ENCODE results near the gene ARNT2.
"Not testable (repeated sequence)": the region's sequence is repeated elsewhere in the genome, so short reads cannot be mapped to it uniquely, and the experiment has no call there.

The ARNT2 gene

DNA sequence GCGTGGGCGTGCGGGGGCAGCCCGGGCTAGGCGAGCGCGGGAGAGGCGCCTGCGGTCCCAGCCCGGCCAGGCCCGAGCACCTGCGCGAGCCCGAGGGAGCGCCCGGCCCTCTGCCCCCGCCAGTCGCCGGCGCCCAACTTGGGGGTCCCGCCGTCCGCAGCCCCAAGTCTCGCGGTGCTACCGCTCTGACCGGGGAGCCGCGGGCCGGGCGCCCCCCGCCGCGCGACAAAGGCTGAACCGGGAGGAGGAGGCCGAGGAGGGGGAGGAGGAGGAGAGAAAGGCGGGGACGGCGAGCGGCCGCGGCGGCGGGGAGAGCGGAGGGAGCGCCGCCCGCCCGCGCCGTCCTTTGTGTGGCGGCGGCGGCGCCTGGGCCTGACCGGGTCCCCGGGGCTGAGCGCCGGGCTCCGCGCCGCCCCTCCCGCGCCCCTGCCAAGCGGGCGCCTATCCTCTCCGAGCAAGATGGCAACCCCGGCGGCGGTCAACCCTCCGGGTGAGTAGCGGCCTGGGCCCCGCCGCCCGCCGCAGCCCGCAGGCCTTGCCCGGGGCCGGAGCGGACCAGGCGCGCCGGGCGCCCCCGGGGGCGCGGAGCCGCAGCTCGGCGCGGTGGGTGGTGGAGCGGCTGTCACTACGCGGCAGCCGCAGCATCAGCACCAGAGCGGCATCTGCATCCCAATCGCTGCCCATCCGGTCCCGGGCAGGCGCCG is at the start of gene ARNT2:
ARNT2 (plus strand) TSS at position 326 of the 704 bp plus-strand sequence; CDS start at position 460, 134 bp downstream.
- Mint-ChIP-seq H3K36me3 (no peaks in the 10 kb centered on the region), H3K27me3 (peaks cover 27% of the 10 kb centered on the region), H3K9me3 (no peaks in the 10 kb centered on the region), H3K27ac (no peak within 1 kb of the TSS), H3K4me3 (no peak within 1 kb of the TSS), H3K4me1 (no peaks in the 10 kb centered on the region)
- ATAC-seq (ENCODE audit: low read depth) (no peak), DNase-seq (ENCODE audit: low spot score in 2 of 2) (no peak)

DNA sequence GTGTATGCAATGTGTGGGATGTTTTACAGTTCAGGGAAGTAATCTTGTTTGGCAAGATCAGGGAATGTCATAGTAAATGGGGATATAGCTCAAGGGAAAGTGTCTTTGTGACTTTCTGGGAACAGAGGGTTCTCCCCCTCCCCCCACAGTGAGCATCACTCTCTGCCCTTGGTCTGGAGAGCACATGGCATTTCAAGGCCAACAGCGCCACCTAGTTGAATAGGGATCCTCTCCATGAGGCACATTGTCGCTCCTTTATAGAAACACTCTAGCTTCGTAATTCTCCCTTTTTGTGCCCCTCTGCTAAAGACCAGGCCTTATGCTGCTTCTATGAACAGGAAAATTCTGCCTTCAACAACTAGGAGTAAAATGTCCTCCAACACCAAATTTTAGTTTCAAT is 37.1 kb upstream of the ARNT2 start:
- Mint-ChIP-seq H3K4me3 (no peak overlapping the region), H3K36me3 (no peaks in the 10 kb centered on the region), H3K27me3 (peaks cover 9% of the 10 kb centered on the region), H3K9me3 (peaks cover 10% of the 10 kb centered on the region), H3K4me1 (no peaks in the 10 kb centered on the region), H3K27ac (no peak overlapping the region)
- ATAC-seq (ENCODE audit: low read depth) = no peak
- no peak for DNase-seq (ENCODE audit: low spot score in 2 of 2)

DNA sequence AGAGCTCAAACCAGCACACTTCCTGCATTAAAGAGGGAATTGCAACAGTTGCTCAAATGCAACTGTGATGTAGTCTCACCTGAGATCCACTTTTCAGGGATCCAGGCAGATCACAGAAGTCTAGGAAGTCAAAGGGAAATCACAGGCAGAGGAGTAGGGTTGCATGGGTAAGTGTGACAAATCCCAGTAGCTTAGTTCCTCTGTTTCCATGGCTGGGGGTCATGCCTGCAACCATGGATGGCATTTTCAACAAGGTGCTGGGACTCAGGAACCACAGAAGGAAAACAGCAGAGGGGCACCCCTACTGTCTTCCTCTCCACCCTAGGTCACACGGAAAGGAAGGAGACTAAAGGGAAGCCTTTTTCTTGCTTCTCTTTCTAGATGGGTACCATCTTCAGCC is 36.5 kb upstream of the ARNT2 start:
- Mint-ChIP-seq H3K9me3 (peaks cover 10% of the 10 kb centered on the region), H3K4me3 (no peak overlapping the region), H3K27ac (no peak overlapping the region), H3K36me3 (no peaks in the 10 kb centered on the region), H3K27me3 (peaks cover 8% of the 10 kb centered on the region), H3K4me1 (no peaks in the 10 kb centered on the region)
- ATAC-seq (ENCODE audit: low read depth) (no peak), DNase-seq (ENCODE audit: low spot score in 2 of 2) (no peak)

DNA sequence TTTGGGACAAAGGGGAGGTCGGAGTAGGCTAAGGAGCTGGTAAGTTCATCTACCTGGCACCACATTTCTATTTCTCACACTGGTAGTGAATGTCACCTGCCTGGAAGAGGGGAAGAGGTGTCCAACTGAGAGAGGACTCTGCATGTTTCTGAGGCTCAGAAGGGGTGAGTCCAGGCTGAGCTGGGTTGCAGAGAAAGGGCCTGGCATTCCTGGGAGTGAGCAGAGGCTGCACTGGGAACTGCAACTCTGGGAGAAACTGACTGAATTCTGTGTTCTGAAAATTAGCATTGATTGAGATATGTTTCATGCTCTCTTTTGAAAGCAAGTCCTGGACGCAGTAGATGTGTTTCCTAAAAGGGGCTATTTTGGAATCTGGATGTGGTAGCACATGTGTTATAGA is 32.3 kb upstream of the ARNT2 start:
- H3K4me1 Mint-ChIP-seq = no peaks in the 10 kb centered on the region
- H3K27ac Mint-ChIP-seq = no peak overlapping the region
- no peak for DNase-seq (ENCODE audit: low spot score in 2 of 2)
- no peak for ATAC-seq (ENCODE audit: low read depth)
- H3K27me3 Mint-ChIP-seq = peaks cover 11% of the 10 kb centered on the region
- peaks cover 7% of the 10 kb centered on the region for H3K9me3 Mint-ChIP-seq
- H3K4me3 Mint-ChIP-seq = no peak overlapping the region
- H3K36me3 Mint-ChIP-seq = no peaks in the 10 kb centered on the region

- no peaks in the 10 kb centered on the region for H3K4me1 Mint-ChIP-seq
- H3K9me3 Mint-ChIP-seq = no peaks in the 10 kb centered on the region
- ATAC-seq (ENCODE audit: low read depth) (no peak), DNase-seq (ENCODE audit: low spot score in 2 of 2) (no peak)
- no peak overlapping the region for H3K27ac Mint-ChIP-seq
- no peaks in the 10 kb centered on the region for H3K36me3 Mint-ChIP-seq
- H3K27me3 Mint-ChIP-seq = peaks cover 23% of the 10 kb centered on the region
- H3K4me3 Mint-ChIP-seq = no peak overlapping the region
These were observed 29.7 kb upstream of the ARNT2 start for GRCh38 chr15:80374441-80374840.

DNA sequence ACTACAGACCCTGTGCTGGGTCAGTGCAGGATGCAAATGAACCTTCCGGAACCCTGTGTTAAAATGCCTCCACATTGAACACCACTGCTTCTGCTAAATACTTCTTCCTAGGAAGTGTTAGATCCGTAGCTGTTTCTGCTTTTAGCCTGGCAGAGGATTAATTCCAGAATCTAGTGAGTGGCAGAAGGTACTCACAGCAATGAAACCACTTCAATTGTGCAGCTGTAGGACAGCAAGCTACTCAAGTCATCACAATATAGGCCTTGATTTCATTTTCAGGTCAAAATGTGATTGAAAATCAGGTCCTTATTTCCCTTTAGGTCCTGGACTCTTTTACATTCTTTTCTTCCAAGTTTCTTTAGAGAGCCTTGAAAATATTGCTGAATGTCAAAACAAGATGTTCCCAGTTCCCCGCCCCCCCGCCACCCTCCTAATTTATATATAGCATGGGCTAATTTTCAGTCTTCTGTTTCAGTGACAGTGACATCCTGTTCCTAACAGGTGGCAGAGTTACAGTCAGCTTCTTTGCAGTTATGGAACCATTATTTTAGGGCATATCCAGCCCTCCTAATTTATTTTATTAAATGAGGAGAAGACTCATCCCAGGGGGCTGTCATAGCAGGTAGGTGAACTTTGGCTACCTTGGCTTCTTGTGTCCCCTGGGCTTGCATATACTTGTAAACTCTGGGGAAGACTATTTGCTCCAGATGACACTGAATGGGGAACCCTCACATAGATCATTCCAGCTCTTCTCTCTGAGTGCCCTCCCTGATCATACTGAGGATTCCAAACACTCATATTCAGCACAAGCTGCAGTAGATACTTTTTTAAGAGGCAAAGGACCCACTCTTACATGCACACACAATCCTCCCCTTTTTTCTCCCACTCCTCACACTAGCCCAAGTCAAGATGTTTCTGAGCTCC is 28.0 kb upstream of the ARNT2 start:
- Mint-ChIP-seq H3K9me3 (no peaks in the 10 kb centered on the region), H3K27ac (no peak overlapping the region), H3K4me3 (no peak overlapping the region), H3K4me1 (no peaks in the 10 kb centered on the region), H3K27me3 (peaks cover 27% of the 10 kb centered on the region), H3K36me3 (no peaks in the 10 kb centered on the region)
- ATAC-seq (ENCODE audit: low read depth) (no peak), DNase-seq (ENCODE audit: low spot score in 2 of 2) (no peak)

GRCh38 chr15:80379693-80380092 is 24.5 kb upstream of the ARNT2 start:
- Mint-ChIP-seq H3K9me3 (no peaks in the 10 kb centered on the region), H3K36me3 (no peaks in the 10 kb centered on the region), H3K4me3 (no peak overlapping the region), H3K27me3 (peaks cover 19% of the 10 kb centered on the region), H3K27ac (no peak overlapping the region), H3K4me1 (no peaks in the 10 kb centered on the region)
- DNase-seq (ENCODE audit: low spot score in 2 of 2) (no peak), ATAC-seq (ENCODE audit: low read depth) (no peak)

DNA sequence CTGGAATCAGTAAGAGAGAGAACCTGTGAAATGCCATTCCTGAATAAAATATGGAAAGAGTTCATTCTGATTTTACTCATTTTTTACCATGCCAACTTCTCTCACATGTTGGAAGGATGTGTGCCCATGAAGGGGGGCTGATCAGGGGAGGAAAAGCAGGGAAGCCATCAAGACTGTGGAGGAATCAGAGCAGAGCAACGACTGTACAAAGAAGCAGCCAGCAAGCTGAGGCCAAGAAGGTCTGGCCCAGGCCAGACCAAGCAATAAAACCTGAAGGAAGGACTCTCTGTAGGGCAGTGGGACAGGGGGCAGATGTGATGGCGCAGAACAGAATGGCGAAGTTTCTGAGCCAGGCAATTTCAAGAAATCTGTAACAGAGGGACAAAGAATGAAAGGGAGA is 24.0 kb upstream of the ARNT2 start:
- Mint-ChIP-seq H3K27me3 (peaks cover 19% of the 10 kb centered on the region), H3K4me3 (no peak overlapping the region)

GRCh38 chr15:80382285-80382684 is 21.9 kb upstream of the ARNT2 start:
- DNase-seq (ENCODE audit: low spot score in 2 of 2) = no peak
- Mint-ChIP-seq H3K27ac (no peak overlapping the region), H3K36me3 (no peaks in the 10 kb centered on the region), H3K4me3 (no peak overlapping the region), H3K4me1 (no peaks in the 10 kb centered on the region), H3K27me3 (peaks cover 17% of the 10 kb centered on the region), H3K9me3 (no peaks in the 10 kb centered on the region)
- ATAC-seq (ENCODE audit: low read depth) = no peak

More for the DNA sequence above, 24.0 kb upstream of the ARNT2 start:
- ATAC-seq (ENCODE audit: low read depth) (no peak), DNase-seq (ENCODE audit: low spot score in 2 of 2) (no peak)
- H3K4me1 Mint-ChIP-seq = no peaks in the 10 kb centered on the region
- H3K36me3 Mint-ChIP-seq = no peaks in the 10 kb centered on the region
- no peaks in the 10 kb centered on the region for H3K9me3 Mint-ChIP-seq
- no peak overlapping the region for H3K27ac Mint-ChIP-seq

DNA sequence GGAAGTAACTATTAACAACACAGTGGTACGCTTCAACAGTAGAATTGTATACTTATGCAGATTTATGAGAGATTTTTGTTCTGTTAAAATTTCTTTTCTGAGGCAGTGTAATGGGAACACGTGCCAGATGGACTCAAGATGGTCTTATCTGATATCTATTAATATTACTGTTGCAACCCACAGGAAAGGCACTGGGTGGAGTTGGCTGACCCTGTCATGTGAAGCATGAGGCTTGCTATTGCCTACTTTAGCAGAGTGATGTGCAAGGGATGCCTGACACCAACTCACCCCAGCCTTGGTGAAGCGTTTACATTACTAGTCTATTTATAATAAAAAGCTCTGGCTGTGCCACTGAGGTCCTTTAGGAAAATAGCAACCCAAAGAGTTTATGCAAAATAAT is 19.8 kb upstream of the ARNT2 start:
- ATAC-seq (ENCODE audit: low read depth) = no peak
- H3K9me3 Mint-ChIP-seq = no peaks in the 10 kb centered on the region
- H3K4me1 Mint-ChIP-seq = no peaks in the 10 kb centered on the region
- no peak overlapping the region for H3K27ac Mint-ChIP-seq
- H3K4me3 Mint-ChIP-seq = no peak overlapping the region
- no peaks in the 10 kb centered on the region for H3K36me3 Mint-ChIP-seq
- H3K27me3 Mint-ChIP-seq = peaks cover 7% of the 10 kb centered on the region
- DNase-seq (ENCODE audit: low spot score in 2 of 2) = no peak

DNA sequence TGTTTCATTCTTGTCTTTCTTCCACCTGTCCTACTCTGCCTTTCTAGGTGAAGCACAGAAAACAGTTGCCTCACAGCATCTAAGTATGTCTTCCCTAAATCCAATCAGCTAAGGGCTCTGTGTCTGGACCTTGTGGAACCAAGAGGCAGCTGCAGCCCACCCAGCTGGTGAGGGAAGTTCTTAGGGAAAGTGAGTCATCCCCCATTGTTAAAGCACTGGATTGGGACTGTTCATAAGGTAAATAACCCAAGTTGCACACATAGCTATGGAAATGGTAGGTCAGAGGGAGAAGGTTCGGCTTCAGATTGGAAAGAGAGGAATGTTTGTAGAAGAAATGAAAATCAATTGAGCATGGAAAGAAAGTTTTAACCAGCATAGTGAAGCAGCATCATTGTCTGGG is 18.0 kb upstream of the ARNT2 start:
- Mint-ChIP-seq H3K27me3 (peaks cover 3% of the 10 kb centered on the region), H3K4me3 (no peak overlapping the region)
- ATAC-seq (ENCODE audit: low read depth) = no peak

GRCh38 chr15:80388326-80388725 is 15.9 kb upstream of the ARNT2 start:
- no peak for ATAC-seq (ENCODE audit: low read depth)
- Mint-ChIP-seq H3K27me3 (peaks cover 3% of the 10 kb centered on the region), H3K4me3 (no peak overlapping the region), H3K27ac (no peak overlapping the region), H3K4me1 (no peaks in the 10 kb centered on the region), H3K9me3 (no peaks in the 10 kb centered on the region), H3K36me3 (no peaks in the 10 kb centered on the region)
- DNase-seq (ENCODE audit: low spot score in 2 of 2) = no peak

More for the DNA sequence above, 18.0 kb upstream of the ARNT2 start:
- no peaks in the 10 kb centered on the region for H3K4me1 Mint-ChIP-seq
- no peaks in the 10 kb centered on the region for H3K36me3 Mint-ChIP-seq
- DNase-seq (ENCODE audit: low spot score in 2 of 2) = no peak
- H3K27ac Mint-ChIP-seq = no peak overlapping the region
- no peaks in the 10 kb centered on the region for H3K9me3 Mint-ChIP-seq

- Mint-ChIP-seq H3K36me3 (no peaks in the 10 kb centered on the region), H3K27ac (no peak overlapping the region), H3K27me3 (peaks cover 3% of the 10 kb centered on the region), H3K4me1 (no peaks in the 10 kb centered on the region), H3K4me3 (no peak overlapping the region), H3K9me3 (no peaks in the 10 kb centered on the region)
- ATAC-seq (ENCODE audit: low read depth) = no peak
- DNase-seq (ENCODE audit: low spot score in 2 of 2) = no peak
These were observed 14.8 kb upstream of the ARNT2 start for GRCh38 chr15:80389370-80389769.

DNA sequence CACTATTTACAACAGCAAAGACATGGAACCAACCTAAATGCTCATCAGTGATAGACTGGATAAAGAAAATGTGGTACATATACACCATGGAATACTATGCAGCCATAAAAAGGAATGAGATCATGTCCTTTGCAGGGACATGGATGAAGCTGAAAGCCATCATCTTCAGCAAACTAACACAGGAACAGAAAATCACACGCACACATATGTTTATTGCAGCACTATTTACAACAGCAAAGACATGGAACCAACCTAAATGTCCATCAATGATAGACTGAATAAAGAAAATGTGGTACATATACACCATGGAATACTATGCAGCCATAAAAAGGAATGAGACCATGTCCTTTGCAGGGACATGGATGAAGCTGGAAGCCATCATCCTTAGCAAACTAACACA is 13.2 kb upstream of the ARNT2 start:
- H3K36me3 Mint-ChIP-seq; ATAC-seq (ENCODE audit: low read depth); H3K9me3 Mint-ChIP-seq: not testable (repeated sequence)

More for the DNA sequence above, 13.2 kb upstream of the ARNT2 start:
- H3K4me3 Mint-ChIP-seq; H3K27ac Mint-ChIP-seq; H3K4me1 Mint-ChIP-seq; DNase-seq (ENCODE audit: low spot score in 2 of 2); H3K27me3 Mint-ChIP-seq: not testable (repeated sequence)
